PFSK-1 (cell line): Measurements from ENCODE around the gene SLC5A3.
A peak's percentile ranks its signal among the peaks of the same experiment; 100 is the strongest.

Experiments used
- POLR2AphosphoS5 ChIP-seq: IDR thresholded peaks from 2 replicates; pipeline ENCODE4 v1.6.1; 2012; ENCODE audit warnings: low read depth, mild to moderate bottlenecking, control low read depth, low read length, moderate library complexity
- REST ChIP-seq, 2 experiments: IDR thresholded peaks; 2 replicates each; pipeline versions ENCODE4 v1.6.1 to v1.8.0; 2011 to 2012; ENCODE audit warnings: low read depth in 2 of 2, low read length in 2 of 2, control low read depth in 1 of 2, inconsistent platforms in 1 of 2, mild to moderate bottlenecking in 1 of 2, moderate library complexity in 1 of 2; ENCODE audit not compliant: insufficient read depth in 1 of 2

GRCh38 chr21:34073032-34073748 is at the start of gene SLC5A3, which contains the start of gene MRPS6:
- TF ChIP-seq POLR2AphosphoS5 = peak; percentile 92
- no peak for TF ChIP-seq REST (IDR thresholded peaks at IDR 0.05; ENCODE audit: insufficient read depth in 1 of 2, low read depth in 2 of 2, low read length in 2 of 2)
